Articular chondrocyte of knee joint (primary cell): ENCODE data around the gene YPEL1. TPM values are rescaled to one million over a fixed set of nuclear protein-coding genes. Genes with fewer than 3 reads are reported as not detected.

ENCODE experiments used
- small RNA-seq: library from RNA; depleted of rRNA; stranded (forward); fragments of <200 nt; gene quantifications from one replicate; pipeline ENCODE3, GENCODE V24; 2012
- total RNA-seq: library from RNA; depleted of rRNA; stranded (reverse); fragments of >200 nt; gene quantifications from 2 replicates; pipeline ENCODE4 v1.2.3, GENCODE V29; 2012

YPEL1 gene
- total RNA-seq: 1.9 and 2.0 TPM in 2 replicates

GRCh38 chr22:21735200-21736083 lies at the start of gene YPEL1:
YPEL1 (minus strand) TSS chr22:21735794; CDS start chr22:21710744, 25,050 bp downstream.

Small RNA genes lying within 50 kb of the gene (small RNA-seq; reads per million reads assigned to genes)
- 28.0 reads per million, percentile 96 among the genes with 10 or more reads in this experiment for gene MIR301B
- gene RN7SL280P: not detected

Other genes starting within 250 kb of the YPEL1 start
- gene RIMBP3C, start 184.3 kb downstream of the YPEL1 start, total RNA-seq: under 0.01 and 0.32 TPM in 2 replicates
- 45.6 and 48.8 TPM in 2 replicates for gene UBE2L3, start 168.1 kb downstream of the YPEL1 start, total RNA-seq
- gene YDJC, start 105.8 kb downstream of the YPEL1 start, total RNA-seq: 11.4 and 11.6 TPM in 2 replicates
- gene CCDC116, start 103.0 kb downstream of the YPEL1 start, total RNA-seq: 0.11 and 0.26 TPM in 2 replicates
- gene SDF2L1, start 93.5 kb downstream of the YPEL1 start, total RNA-seq: 8.6 and 12.2 TPM in 2 replicates
- gene PPIL2, start 69.8 kb downstream of the YPEL1 start, total RNA-seq: 24.3 and 29.1 TPM in 2 replicates
- 62.1 and 76.5 TPM in 2 replicates for gene MAPK1, start 131.9 kb upstream of the YPEL1 start, total RNA-seq
- gene PPM1F, start 217.1 kb upstream of the YPEL1 start, total RNA-seq: 18.8 and 19.6 TPM in 2 replicates
- gene TOP3B, start 247.0 kb upstream of the YPEL1 start, total RNA-seq: 14.9 and 23.4 TPM in 2 replicates